ENCODE results near the gene LIPT2. TPM values are rescaled to one million over a fixed set of nuclear protein-coding genes. Genes with fewer than 3 reads are reported as not detected.

The LIPT2 gene
- total RNA-seq, 1 experiment from 2014 or later, result 8.2 TPM

GRCh38 chr11:74494916-74495315, 1.4 kb upstream of the LIPT2 start:
- H3K27ac Mint-ChIP-seq, result no peak overlapping the region
- Histone ChIP-seq H3K27me3 (ENCODE audit: insufficient read depth, low read length) (no peaks in the 10 kb centered on the region), H3K4me1 (ENCODE audit: insufficient read depth, low read length) (no peaks in the 10 kb centered on the region; the same call in 1 of the 2 replicates), H3K9me3 (ENCODE audit: control insufficient read depth, low read depth, low read length) (no peaks in the 10 kb centered on the region), H3K14ac (ENCODE audit: insufficient read depth, low read length) (no peak overlapping the region), H3T11ph (ENCODE audit: low read length) (no peak overlapping the region), H3K18ac (ENCODE audit: insufficient read length, low read depth, low read length) (no peak overlapping the region), H2BK20ac (ENCODE audit: low read depth, low read length, poor library complexity, severe bottlenecking) (no peak overlapping the region), H2AK5ac (ENCODE audit: insufficient read length, low read length) (no peak overlapping the region), H3K9ac (ENCODE audit: extremely low read depth, insufficient read length, low read length) (no peak overlapping the region), H3K27ac (ENCODE audit: insufficient read length, low read depth, low read length) (no peak overlapping the region), H4K5ac (ENCODE audit: insufficient read length, low read depth, low read length) (no peak overlapping the region), H3K56ac (ENCODE audit: insufficient read length, low read depth, low read length) (no peak overlapping the region), H2BK12ac (ENCODE audit: insufficient read length, low read depth, low read length) (no peak overlapping the region), H3K23me2 (ENCODE audit: insufficient read length, low read depth, low read length, poor library complexity, severe bottlenecking) (peaks cover 8% of the 10 kb centered on the region), H4K20me1 (ENCODE audit: control insufficient read depth, insufficient read depth, insufficient read length) (no peaks in the 10 kb centered on the region), H4K91ac (ENCODE audit: insufficient read length, low read depth, low read length) (no peak overlapping the region), H3K79me1 (ENCODE audit: insufficient read depth, low read depth, low read length, poor library complexity, severe bottlenecking) (no peaks in the 10 kb centered on the region), H2AFZ (ENCODE audit: low read length) (no peak overlapping the region), H2BK120ac (ENCODE audit: low read depth, low read length, poor library complexity, severe bottlenecking) (no peak overlapping the region), H2BK5ac (ENCODE audit: insufficient read length, low read length) (no peak overlapping the region), H3K23ac (ENCODE audit: insufficient read length, low read depth, low read length) (no peak overlapping the region), H3K4ac (ENCODE audit: low read depth, low read length) (no peak overlapping the region), H3K4me2 (ENCODE audit: insufficient read depth, insufficient read length, low read length) (no peak overlapping the region), H3K79me2 (ENCODE audit: insufficient read depth, low read length) (no peaks in the 10 kb centered on the region), H2BK15ac (ENCODE audit: low read depth, low read length) (no peak overlapping the region), H4K8ac (replicated peaks; ENCODE audit: insufficient read length, low read depth, low read length) (no peak overlapping the region)
- TF ChIP-seq CTCF (conservative IDR thresholded peaks at IDR 0.05), result no peak
- DNase-seq, result no peak
- peaks cover 13 to 21% of the 10 kb centered on the region in 2 experiments for H3K4me1 Mint-ChIP-seq
- no CpG with 5 or more reads among the region's 1 CpG for WGBS (ENCODE audit: extremely low coverage, insufficient read length, low lambda C conversion rate)
- H3K36me3 Mint-ChIP-seq (ENCODE audit: insufficient read depth in 1 of 3, low read depth in 3 of 3), result peaks cover 17 to 38% (median 19%) of the 10 kb centered on the region in 3 experiments
- peaks cover 17 to 23% of the 10 kb centered on the region in 2 experiments for H3K9me3 Mint-ChIP-seq
- H3K4me3 Mint-ChIP-seq, result no peak overlapping the region
- H3K27me3 Mint-ChIP-seq (ENCODE audit: low read depth), result no peaks in the 10 kb centered on the region

Data from H9 (cell line).